ENCODE measurements around the gene CYTH2.

Gene CYTH2

GRCh38 chr19:48481846-48482639, 12.9 kb downstream of the CYTH2 start:
- no peaks in the 10 kb centered on the region for H3K4me1 ChIP-seq (ENCODE audit: low read length)
- no peak for DNase-seq
- H3K9ac ChIP-seq (ENCODE audit: low read length): no peak overlapping the region
- no peak overlapping the region for H3K4me3 ChIP-seq (ENCODE audit: low read length)
- no peaks in the 10 kb centered on the region for H3K36me3 ChIP-seq (replicated peaks; ENCODE audit: insufficient read depth, low read length)
- no peaks in the 10 kb centered on the region for H4K20me1 ChIP-seq (ENCODE audit: insufficient read depth, low read length)
- H3F3A ChIP-seq (ENCODE audit: insufficient read depth, low read length): 0 out of 2 replicates have a peak, but pooled peaks cover 5% of the 10 kb centered on the region
- H3K79me2 ChIP-seq (ENCODE audit: low read length): no peaks in the 10 kb centered on the region
- no peak for TF ChIP-seq EZH2phosphoT487 (IDR thresholded peaks at IDR 0.05; ENCODE audit: low read length)
- no peak for TF ChIP-seq CTCF (IDR thresholded peaks at IDR 0.05; ENCODE audit: low read length)
- TF ChIP-seq EZH2 (optimal IDR thresholded peaks at IDR 0.05; ENCODE audit: low read depth, low read length): no peak
- H3K27ac ChIP-seq (ENCODE audit: low read length): no peak overlapping the region
- no peaks in the 10 kb centered on the region for H3K9me3 ChIP-seq (replicated peaks; ENCODE audit: insufficient read depth, low read length)
- no peak overlapping the region for H2AFZ ChIP-seq (ENCODE audit: low read length)
- no peaks in the 10 kb centered on the region for H3K9me2 ChIP-seq (replicated peaks; ENCODE audit: insufficient read depth, low read length)
- H3K27me3 ChIP-seq (replicated peaks; ENCODE audit: insufficient read depth, low read length): no peaks in the 10 kb centered on the region
- H3K4me2 ChIP-seq (ENCODE audit: low read depth, low read length): no peak overlapping the region

GRCh38 chr19:48483301-48483700, 14.1 kb downstream of the CYTH2 start:
- Histone ChIP-seq H4K20me1 (ENCODE audit: insufficient read depth, low read length) (no peaks in the 10 kb centered on the region), H3K9me3 (replicated peaks; ENCODE audit: insufficient read depth, low read length) (no peaks in the 10 kb centered on the region), H2AFZ (ENCODE audit: low read length) (no peak overlapping the region), H3K36me3 (replicated peaks; ENCODE audit: insufficient read depth, low read length) (no peaks in the 10 kb centered on the region), H3K4me2 (ENCODE audit: low read depth, low read length) (no peak overlapping the region), H3K4me1 (ENCODE audit: low read length) (no peaks in the 10 kb centered on the region), H3K9me2 (replicated peaks; ENCODE audit: insufficient read depth, low read length) (no peaks in the 10 kb centered on the region), H3K4me3 (ENCODE audit: low read length) (no peak overlapping the region), H3K27me3 (replicated peaks; ENCODE audit: insufficient read depth, low read length) (no peaks in the 10 kb centered on the region), H3F3A (ENCODE audit: insufficient read depth, low read length) (0 out of 2 replicates have a peak, but pooled peaks cover 5% of the 10 kb centered on the region), H3K9ac (ENCODE audit: low read length) (no peak overlapping the region), H3K27ac (ENCODE audit: low read length) (no peak overlapping the region), H3K79me2 (ENCODE audit: low read length) (no peaks in the 10 kb centered on the region)
- no peak for TF ChIP-seq CTCF (IDR thresholded peaks at IDR 0.05; ENCODE audit: low read length)
- TF ChIP-seq EZH2phosphoT487 (IDR thresholded peaks at IDR 0.05; ENCODE audit: low read length): no peak
- TF ChIP-seq EZH2 (optimal IDR thresholded peaks at IDR 0.05; ENCODE audit: low read depth, low read length): no peak
- DNase-seq: no peak

GRCh38 chr19:48484247-48484893, 15.2 kb downstream of the CYTH2 start:
- H3K27ac ChIP-seq (ENCODE audit: low read length): no peak overlapping the region
- H3K4me3 ChIP-seq (ENCODE audit: low read length): no peak overlapping the region
- no peaks in the 10 kb centered on the region for H3K36me3 ChIP-seq (replicated peaks; ENCODE audit: insufficient read depth, low read length)
- no peak for TF ChIP-seq EZH2 (optimal IDR thresholded peaks at IDR 0.05; ENCODE audit: low read depth, low read length)
- no peak for TF ChIP-seq CTCF (IDR thresholded peaks at IDR 0.05; ENCODE audit: low read length)
- no peak for TF ChIP-seq EZH2phosphoT487 (IDR thresholded peaks at IDR 0.05; ENCODE audit: low read length)
- H3K9ac ChIP-seq (ENCODE audit: low read length): no peak overlapping the region
- H3F3A ChIP-seq (ENCODE audit: insufficient read depth, low read length): peaks cover 5% of the 10 kb centered on the region; the same call in 1 of the 2 replicates
- H2AFZ ChIP-seq (ENCODE audit: low read length): no peak overlapping the region
- no peaks in the 10 kb centered on the region for H3K79me2 ChIP-seq (ENCODE audit: low read length)
- no peak for DNase-seq
- H3K4me2 ChIP-seq (ENCODE audit: low read depth, low read length): no peak overlapping the region
- H4K20me1 ChIP-seq (ENCODE audit: insufficient read depth, low read length): no peaks in the 10 kb centered on the region
- no peaks in the 10 kb centered on the region for H3K9me3 ChIP-seq (replicated peaks; ENCODE audit: insufficient read depth, low read length)
- no peaks in the 10 kb centered on the region for H3K27me3 ChIP-seq (replicated peaks; ENCODE audit: insufficient read depth, low read length)
- no peaks in the 10 kb centered on the region for H3K9me2 ChIP-seq (replicated peaks; ENCODE audit: insufficient read depth, low read length)
- peaks cover under 1% of the 10 kb centered on the region; the same call in 1 of the 2 replicates for H3K4me1 ChIP-seq (ENCODE audit: low read length)

Data from MM.1S (cell line).